NCI-H1436 (cell line): Measurements from ENCODE around the gene FBLN2.

ENCODE experiments used
- DNase-seq: peaks from one replicate; lab custom pipeline; 2025; lab: John Stamatoyannopoulos, UW

FBLN2 gene

DNA sequence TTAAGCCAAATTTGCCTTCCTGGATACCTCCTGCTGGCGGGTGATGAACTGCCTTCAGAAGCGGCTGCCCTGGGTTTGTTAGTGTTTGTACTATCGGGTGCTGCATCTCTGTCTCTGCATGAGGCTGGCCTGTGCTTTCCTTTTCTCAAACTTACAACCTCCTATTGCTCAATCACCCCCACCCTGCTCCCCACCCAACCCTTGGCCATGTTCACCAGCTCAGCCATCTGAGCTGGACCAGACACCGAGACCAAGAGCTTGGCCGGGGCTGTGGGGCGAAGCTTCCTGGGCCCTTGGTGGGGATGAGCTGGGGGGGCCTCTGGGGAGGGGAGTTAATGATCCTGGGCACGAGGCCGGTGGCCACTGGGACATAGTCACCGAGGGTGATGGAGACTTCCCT, 16.8 kb upstream of the FBLN2 start:
- no peak for DNase-seq

DNA sequence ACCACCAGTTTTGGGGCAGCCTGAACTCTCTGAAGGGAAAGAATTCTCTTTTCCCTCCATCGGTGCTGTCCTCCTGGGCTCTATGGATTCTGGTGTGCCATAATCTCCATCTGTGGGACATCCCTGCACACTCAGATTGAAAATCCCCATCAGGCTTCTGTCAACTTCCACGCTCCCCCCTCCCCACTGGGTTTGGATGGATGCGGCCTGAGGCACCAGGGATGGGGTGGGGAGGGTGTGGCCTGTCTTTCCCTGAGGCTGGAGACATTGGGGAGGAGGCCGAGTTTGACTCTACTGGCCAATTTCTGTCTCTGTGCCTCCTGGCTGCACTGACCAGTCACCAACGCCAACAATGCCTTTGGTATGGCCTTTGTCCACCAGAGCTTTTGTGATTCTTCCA, 16.3 kb upstream of the FBLN2 start:
- no peak for DNase-seq

DNA sequence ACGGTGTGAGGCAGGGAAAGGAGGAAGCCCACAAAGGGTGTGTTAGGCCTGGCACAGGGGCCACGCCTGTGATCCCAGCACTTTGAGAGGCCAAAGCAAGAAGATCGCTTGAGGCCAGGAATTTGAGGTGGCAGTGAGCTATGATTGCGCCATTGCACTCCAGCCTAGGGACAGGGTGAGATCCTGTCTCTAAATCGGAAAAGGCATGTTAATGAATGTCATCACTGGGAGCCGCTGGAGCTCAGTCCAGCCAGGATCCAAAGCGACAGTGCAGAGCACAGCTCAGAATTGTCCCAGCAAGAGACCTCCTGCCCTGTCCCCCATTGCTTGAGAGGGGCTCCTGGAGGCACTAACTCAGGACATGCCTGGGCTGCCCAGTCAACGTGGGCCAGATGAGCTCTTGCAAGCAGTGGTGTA, 15.0 kb upstream of the FBLN2 start:
- DNase-seq, result no peak

DNA sequence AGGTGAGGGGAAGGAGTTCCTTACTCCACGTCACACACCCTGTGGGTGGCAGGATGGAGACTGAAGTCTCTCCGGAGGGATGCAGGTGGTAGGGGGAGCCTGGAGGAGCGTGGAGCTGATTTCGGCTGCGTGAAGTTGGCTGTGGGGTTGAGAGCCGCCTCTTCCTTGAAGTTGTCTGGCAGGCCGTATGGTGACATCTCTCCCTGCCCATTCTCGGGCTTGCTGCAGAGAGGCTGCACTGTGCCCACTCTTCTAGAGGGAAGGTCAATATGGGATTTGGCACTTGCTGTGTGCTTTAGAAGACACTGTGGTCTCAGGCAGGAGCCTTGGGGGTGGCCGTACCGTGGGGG, 13.4 kb upstream of the FBLN2 start:
- no peak for DNase-seq

DNA sequence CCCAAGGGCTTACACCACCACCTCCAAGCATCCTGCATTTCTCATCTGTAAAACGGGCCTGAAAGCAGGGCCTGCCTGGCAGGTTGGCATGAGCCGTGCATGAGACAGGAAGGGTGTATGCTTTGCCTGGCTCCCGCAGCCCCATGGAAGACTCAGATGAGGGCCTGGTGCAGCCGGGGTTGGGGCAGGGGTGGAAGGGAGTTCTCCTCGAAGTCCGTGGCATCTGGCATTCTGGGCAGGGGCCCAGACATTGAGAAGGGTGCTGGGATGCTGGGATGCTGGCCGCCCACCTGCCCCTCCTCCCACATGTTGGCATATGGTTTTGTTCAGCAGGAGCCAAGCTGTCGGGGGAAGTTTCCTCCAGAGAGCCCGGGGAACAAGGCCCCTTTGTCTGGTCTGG, 13.0 kb upstream of the FBLN2 start:
- no peak for DNase-seq

DNA sequence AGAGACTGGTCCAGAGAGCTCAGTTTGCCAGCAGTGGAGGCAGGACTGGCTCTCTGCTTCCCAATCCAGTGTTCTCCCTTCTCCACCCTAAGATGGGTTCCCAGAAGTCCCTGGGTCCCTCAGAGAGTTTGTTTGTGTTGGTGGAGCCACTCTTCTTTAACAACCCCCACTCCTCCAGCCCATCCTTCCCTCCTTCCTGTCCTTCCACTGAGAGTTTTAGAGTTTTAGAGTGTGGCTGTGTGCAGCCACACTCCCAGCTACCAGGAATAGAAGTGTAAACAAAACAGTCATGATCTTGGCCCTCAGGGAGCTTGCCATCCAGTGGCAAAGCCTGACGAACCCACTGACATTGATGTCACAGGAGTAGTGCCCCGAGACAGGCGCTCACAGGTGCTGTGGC, 12.5 kb upstream of the FBLN2 start:
- DNase-seq, result no peak

DNA sequence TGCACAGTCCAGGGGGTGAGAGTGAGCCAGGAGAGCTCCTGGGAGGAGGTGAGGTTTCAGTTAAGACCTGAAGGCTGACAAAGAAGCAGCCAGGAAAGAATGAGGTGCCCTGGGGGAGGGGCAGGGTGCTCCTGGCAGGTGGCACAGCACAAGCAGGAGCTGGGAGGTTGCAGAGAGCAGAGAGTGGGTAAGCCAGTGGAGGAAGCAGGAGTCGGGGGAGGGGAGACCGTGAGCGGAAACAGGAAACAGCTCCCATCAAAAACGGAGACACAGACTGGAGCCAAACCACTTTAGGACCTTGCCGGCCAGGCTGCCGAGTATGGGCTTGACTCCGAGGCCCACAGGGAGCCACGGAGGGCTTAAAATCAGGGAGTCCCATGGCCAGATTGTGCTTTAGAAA, 12.1 kb upstream of the FBLN2 start:
- no peak for DNase-seq

DNA sequence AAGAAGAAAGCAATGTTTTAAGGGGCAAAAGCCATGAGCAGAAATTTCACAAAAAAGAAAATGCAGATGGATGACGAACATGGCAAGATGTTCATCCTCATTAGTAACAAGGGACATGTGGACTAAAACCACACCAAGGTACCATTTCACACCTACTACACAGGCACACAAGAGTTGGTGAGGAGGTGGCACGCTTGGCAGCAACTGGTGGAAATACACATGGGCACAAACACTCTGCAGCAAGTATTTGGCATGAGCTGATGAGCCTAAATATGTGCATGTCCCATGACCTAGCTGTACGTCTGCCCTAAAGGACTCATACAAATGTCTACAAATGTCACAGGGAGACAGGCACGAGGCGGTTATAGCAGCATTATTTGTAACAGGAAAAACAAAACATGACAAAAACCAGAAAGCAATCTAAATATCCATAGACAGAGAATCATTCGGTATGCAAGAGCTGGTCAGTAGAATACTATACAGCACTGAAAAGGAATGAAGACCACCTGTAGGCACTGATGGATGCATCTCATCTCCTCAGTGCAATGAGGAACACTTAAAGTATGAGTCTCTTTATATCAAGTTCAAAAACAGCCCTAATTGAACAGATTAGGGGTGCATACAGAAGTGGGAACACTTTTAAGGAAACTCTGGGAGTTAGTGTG, 11.5 kb upstream of the FBLN2 start:
- no peak for DNase-seq

DNA sequence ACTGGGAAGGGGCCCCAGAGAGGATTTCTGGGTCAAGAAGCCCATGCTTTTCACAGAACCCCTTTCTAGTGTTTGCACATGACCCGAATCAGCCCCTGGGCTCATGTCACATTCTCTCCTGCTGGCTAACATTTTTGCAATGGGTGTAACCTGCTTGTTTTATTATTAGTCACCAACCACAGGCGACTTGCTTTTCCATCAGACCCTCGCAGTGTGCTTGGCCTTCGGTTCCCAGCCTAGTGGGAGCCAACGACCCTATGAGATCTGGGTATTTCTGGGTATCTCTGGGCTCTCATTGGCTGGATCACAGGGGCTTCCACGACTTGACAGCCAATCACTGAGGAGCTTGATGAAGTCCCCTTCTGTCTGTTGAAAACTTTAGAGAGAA, 11.0 kb upstream of the FBLN2 start:
- DNase-seq, result no peak

DNA sequence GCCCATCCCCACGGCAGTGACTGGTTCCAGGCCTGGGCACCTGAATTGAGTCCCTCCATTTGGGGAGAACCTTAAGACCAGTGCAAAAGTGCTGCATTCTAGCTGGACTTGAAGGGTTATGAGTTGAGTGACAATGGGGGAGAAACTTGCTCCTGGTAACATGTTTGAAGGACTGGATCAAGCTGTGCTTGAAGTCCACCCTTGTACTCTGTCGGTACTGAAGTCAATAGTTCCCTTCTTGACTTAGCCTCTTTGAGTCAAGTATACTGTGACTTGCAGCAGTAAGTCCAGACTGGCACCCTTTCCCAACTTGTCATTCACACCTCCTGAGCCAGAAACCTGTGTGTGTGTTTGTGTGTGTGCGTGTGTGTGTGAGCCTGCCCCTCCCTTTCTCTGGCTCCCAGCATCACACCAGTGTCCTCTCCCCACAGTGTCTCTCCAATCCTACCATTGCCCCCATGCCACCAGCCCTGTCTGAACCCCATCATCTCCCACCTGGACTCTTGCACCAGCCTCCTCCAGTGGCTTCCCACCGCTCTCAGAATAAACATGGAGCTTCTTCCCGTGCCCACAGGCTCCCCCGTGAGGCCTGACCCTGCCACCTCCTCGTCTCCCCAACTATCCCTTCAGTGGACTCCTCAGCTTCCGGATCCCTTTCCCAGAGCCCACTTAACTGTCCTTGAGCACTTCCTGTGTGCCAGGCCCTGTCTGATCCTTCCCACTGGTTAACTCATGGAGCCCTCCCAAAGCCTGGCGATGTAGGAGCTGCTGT, 10.2 kb upstream of the FBLN2 start:
- DNase-seq, result no peak

DNA sequence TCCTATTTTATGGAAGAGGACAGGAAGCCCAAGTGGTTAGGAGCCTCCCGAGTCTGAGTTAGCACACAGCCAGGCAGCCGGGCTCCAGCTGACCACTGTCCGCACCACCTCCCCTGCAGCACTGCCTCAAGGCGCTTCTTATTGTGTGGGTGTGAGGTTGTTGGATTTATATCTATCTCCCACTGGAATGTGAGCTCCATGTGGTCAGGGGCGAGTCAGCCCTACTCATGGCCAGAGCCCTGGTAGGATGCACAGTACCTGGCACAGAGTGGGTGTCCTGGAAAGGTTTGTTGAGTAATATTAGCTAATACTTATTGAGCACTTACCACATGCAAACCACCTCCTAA, 9.7 kb upstream of the FBLN2 start:
- DNase-seq, result no peak

DNA sequence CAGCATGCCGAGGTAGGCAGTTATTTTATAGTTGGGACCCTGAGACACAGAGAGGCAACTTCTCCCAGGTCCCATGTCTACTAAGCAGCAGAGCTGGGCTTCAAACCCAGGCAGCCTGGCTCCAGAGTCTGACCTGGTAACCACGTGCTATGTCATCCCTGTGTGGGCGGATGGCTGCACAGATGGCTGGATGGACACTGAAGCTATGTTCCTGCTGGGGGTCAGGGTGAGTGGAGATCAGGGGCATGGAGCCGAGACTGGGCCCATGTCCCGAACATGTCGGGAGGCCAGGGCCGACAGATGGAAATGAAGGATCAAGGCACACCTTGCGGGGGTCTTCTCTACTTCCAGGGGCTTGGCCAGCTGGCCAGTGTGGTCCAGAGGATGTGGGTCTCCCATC, 9.3 kb upstream of the FBLN2 start:
- no peak for DNase-seq

DNA sequence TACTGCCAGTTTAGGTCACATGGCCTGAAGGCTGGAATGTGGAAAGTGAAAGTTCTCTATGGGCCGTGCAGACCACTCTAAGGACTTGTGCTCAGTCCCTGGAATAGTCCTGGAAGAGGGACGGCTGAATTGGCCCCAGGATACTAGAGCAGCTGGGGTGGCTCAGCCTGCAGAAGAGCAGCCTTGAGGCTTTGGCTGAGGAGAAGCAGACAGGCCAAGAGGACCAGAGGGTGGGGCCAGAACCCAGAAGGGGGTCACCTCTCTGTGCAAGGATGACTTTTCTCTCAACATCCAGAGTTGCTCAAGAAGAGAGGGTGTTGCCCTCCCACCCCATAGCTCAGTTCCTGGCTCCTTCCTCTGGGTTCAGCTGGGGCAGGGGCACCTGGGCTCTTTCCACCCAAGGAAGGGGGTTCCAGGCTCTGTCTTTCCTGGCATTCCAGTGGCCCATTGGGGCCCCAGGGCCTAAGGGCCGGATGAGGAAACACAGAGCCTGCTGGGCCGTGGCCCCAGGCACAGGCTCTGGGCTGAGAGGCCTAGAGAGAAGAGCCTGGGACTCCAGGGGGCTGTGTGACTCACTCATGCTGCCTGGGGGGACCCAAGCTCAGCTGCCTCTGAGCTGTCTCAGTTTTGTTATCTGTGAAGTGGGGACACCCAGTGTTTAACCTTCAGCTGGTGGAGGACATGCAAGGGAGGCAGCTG, 8.5 kb upstream of the FBLN2 start:
- DNase-seq, result no peak

DNA sequence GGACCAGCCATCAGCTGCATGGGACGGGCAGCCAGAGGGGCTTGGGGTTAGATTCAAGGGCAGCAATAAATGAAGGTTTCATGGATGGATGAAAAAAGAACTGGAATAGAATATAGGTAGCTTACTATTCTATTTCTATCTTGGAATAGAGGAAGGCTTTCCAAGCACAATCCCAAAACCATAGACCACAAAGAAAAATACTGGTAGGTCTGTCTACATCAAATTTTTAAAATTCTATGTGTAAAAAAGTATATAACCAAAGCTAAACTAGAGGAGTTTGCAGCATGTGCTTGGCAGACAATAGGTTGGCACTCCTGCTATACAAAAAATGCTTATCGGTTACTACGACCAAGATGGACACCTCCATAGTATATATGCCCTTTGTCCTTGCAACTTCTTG, 7.2 kb upstream of the FBLN2 start:
- DNase-seq, result no peak

DNA sequence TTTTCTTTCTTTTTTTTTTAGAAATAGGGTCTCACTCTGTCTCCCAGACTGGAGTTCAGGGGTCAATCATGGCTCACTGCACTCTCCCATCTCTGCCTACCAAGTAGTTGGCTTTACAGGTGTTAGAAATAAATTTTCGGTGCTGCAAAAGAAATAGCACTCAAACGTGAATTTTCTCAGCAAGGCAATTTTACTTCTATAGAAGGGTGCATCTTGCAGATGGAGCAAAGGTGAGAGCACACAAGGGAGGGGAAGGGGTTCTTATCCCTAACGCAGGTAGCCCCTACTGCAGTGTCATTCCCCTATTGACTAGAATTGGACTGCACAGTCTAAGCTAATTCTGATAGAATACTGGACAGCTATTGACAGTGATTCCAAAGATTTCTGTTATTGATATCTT, 6.8 kb upstream of the FBLN2 start:
- DNase-seq, result no peak

DNA sequence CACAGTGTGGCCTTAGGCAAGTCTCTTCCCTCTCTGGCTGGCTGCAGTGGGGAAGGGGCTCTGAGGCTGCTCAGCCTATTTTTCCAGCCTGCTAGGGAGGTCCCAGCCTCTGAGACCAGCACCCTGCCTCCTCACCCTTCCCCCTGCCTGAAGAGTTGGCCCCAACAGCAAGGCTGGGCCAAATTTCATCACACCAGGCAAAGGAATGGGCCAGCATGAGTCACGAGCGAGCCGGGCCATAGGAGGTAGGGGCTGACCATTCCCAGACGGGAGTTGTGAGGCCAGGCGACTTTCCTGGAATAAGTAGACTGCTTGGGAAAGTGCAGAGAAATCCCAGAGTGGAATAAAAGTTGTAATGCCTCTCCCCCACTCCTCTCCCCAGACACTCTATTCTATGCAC, 5.7 kb upstream of the FBLN2 start:
- no peak for DNase-seq

DNA sequence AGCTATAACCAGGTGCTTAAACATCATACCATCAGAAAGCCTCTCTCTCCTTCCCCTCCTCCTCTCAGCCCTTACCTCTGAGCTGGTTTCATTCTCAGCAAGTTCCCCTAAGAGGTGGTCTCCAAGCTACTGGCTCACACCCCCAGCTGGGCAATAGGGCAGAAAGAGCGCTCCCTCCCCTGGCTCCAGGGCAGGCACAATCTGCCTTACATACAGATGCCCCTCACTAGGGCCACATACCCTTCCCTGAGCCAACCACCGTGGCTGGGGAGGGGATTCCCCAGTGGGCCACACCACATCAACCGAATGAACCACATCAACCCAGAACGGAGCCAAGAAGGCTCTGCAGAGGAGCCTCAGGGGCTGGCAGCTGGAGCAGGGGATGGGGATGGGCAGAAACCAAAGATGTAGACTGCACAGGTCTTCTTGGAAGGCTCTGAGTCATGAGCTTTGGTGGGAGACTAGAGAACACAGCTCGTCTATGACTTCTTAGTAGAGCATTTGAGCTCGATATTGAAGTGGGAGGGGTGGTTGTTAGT, 4.6 kb upstream of the FBLN2 start:
- DNase-seq, result no peak

DNA sequence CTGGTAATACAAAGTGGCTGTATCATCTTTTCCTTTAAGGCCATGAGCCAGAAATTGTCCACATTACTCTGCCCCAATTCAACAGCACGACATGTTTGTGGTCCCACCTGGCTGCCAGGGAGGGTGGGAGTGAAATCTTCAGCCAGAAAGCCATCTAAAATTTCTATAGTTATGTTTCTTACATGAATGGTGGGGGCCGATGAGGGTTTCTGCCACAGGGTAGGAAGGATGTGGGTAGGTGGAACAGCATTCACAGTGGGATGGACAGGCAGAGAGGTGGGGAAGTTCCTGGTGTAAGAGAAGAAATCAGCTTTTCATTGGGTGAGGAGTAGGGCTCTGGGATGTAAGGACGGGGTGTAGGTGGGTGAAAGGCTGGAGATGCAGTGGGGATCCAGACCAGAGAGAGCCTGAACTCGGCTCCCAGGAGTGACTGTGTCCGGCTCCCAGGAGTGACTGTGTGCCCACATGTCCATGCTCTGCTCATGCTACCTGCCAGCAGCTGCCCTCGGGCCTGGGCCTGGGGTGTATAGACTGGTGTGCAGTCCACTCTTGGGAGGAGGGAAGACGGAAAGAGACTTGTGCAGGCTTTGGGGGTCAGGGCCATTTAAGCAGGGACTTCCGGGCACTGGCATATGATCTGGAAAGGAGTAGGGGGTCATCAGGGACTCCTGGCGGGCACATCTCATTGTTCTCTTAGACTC, 3.8 kb upstream of the FBLN2 start:
- no peak for DNase-seq

DNA sequence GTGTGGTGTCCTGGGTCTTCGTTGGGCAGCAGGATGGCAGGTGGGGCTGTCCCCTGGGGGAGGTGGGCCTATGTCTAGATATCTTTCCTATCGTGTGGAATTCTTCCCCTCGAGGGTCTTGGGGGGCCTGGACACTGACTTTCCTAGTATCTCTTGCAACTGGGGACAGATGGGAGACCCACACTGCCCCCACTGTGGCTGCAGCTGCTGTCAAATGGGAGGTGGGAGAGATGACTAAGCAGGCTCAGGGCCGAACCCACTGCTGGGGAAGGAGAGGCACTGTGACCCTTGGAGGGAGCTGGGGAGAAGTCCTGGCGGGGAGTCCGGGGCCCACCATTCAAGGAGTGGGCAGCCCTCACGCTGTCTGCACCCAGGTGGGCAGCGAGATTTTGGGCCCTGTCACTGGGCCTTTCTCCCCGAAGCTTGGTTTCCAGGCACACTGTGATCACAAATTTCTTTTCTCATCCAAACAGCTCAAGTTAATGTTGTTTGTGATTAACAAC, 2.9 kb upstream of the FBLN2 start:
- no peak for DNase-seq

DNA sequence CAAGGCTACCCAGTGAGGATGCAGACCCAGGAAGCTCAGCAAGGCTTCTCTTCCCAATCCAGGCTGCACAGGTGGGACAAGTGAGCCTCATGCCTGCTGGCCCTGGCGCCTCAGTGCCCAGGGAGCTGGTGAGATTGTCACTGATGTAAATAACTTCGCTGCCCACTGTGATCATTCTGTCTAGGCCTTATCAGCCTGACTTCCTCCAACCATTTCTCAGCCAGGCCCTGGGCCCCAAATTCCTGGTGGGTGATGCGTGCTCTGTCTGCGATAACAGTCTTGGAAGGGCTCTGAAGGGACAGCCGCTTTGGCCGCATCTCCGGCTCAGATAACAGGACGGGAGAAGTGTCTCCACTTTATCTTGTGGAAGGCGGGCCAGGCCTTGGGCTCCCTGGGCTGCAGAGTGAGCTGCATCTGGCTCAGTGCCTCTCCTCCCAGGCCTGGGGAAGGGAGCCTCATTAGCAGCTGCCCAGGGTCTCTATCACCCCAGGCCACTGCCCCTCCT, 2.2 kb upstream of the FBLN2 start:
- no peak for DNase-seq

DNA sequence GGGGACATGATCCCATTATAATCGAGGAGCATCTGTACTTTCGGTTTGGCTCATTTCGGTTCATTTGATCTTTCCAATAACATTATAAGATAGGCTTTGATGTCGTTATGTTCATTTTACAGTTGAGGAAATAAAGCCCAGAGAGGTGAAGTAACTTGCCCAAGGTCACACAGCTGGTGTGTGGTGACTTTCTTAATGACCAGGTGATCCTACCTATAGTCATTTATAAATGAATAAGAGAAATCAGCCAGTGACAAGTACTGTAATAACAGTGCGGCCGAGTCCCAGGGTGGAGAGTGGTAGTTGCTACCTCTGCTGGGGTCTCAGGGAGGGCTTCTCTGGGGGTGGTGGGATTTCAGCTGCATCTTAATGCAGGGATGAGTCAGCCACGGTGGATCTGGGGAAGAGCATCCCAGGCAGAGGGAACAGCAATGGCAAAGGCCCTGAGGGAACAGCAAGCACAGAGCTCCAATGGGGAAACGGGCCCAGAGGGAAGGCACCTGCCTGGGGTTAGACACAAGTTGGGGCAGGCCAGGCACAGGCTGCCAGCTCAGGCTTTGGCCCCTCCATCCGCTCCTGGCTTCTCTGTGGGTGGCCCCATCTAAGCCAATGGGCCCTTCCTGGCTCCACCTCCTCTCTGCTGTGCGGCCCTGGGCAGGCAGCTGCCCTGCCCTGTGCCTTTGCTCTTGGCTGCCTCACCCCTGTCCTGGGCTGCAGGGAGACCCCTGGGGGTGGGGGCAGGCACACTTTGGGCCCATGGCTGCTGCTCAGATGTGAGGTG, 1.1 kb upstream of the FBLN2 start:
- DNase-seq, result no peak
